ENCODE results near the gene MAOA. TPM values are rescaled to one million over a fixed set of nuclear protein-coding genes. Genes with fewer than 3 reads are reported as not detected.

Gene MAOA
- total RNA-seq, 1 experiment from 2014 or later, result 0.72 TPM

GRCh38 chrX:43758044-43758443 lies 101.9 kb downstream of the MAOA start:
- DNase-seq (ENCODE audit: low read depth), result no peak

DNA sequence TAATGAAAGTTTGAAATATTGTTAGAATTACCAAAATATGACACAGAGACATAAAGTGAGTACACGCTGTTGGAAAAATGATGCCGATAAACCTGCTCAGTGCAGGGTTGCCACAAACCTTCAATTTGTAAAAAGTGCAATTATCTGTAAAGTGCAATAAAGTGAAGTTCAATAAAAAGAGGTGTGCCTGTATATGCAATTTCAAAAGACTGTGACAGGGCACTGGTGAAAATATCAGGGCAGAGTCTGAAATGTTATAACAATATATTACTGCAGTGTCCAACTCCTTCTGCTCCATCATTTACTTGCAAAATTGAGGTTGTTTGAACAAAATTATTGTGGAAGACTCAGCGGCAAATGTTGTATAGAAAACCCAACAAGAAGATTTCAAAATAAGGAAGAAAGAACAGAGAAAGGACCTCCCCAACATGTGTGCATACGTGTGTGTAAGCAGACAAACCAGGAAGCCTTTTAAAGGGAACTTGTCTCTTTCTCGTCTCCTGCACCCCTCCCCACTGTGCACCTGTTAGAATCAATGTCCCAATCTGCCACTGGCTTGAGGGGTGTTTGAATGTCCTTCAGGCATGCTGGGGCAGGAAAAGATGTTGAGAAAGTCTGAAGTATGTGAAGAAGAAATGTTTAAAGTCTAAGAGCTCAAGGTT lies 130.0 kb downstream of the MAOA start:
- DNase-seq (ENCODE audit: low read depth), result no peak

Other genes starting within 250 kb of the MAOA start
- gene MAOB, start 226.2 kb downstream of the MAOA start, total RNA-seq (2014; rRNA removed; shearing (Covaris generic)), result not detected in 2 replicates